ENCODE data around the gene ARMH4. TPM values are rescaled to one million over a fixed set of nuclear protein-coding genes. Genes with fewer than 3 reads are reported as not detected.

Gene ARMH4
- total and polyA plus RNA-seq, 4 donors: 0.38 to 3.2 (median 0.54) TPM

DNA sequence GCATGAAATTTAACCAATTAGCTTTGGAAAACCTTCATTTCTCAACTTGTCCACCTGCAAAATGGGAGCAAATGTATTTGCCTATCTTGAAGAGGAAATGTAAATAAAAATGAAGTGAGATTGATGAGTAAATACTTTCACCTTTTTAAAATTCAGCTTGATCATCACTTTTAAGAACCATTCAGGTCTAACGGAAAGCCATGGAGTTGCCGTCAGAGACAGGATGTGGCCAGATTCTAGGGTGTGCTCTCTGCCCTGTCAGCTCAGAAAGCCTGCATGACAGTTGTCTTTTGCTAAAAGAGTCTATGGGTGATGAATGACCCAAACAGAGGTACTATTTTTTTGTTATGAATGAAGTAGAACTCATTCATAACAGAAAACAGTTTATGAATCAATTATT lies 181.8 kb downstream of the ARMH4 start (continued):
- no peak for TF ChIP-seq JUND (IDR thresholded peaks at IDR 0.05)
- no peak for TF ChIP-seq HNF4G (IDR thresholded peaks at IDR 0.05)
- TF ChIP-seq GABPA (IDR thresholded peaks at IDR 0.05 in 1 of 2, conservative IDR thresholded peaks at IDR 0.05 in 1 of 2): no peak

DNA sequence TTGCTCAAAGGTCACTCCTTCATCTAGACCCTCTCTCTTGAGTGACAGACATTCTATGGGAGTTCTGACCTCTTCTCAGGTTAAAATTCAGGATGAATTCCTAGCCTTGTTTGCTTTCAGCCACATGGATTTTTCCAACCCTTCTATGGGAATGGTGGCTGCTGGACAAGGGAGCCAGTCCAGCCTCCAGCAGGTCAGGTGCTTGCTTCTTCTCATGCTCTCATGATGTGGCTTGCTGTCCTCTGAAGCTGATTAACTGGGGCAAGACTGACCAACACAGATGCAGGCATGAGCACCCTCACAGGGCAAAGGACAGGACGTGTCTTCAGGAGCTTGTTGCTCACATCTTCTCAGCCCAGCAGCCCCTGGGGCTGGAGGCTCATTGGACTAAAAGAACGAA lies 188.9 kb downstream of the ARMH4 start:
- Histone ChIP-seq H3K27me3 (ENCODE audit: control insufficient read depth in 4 of 4, insufficient read depth in 4 of 4, low read length in 3 of 4) (no peaks in the 10 kb centered on the region), H3K4me1 (ENCODE audit: control insufficient read depth in 4 of 4, insufficient read depth in 4 of 4, low read length in 3 of 4) (no peaks in the 10 kb centered on the region), H3K4me3 (ENCODE audit: low read depth in 1 of 3, low read length in 3 of 3) (no peak overlapping the region), H3K36me3 (ENCODE audit: control insufficient read depth in 4 of 4, insufficient read depth in 3 of 4, low read depth in 1 of 4, low read length in 3 of 4) (no peaks in the 10 kb centered on the region), H3K9me3 (ENCODE audit: control insufficient read depth in 4 of 4, low read length in 3 of 4) (no peaks in the 10 kb centered on the region), H3K27ac (ENCODE audit: low read depth in 1 of 2, low read length in 2 of 2) (no peak overlapping the region), H3K9ac (ENCODE audit: low read depth in 1 of 2, low read length in 2 of 2) (no peak overlapping the region)
- DNase-seq (ENCODE audit: low spot score): no peak
- 50% methylated on average over 2 of the region's 2 CpGs for WGBS
- TF ChIP-seq, protein P1, sequence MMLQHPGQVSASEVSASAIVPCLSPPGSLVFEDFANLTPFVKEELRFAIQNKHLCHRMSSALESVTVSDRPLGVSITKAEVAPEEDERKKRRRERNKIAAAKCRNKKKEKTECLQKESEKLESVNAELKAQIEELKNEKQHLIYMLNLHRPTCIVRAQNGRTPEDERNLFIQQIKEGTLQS (IDR thresholded peaks at IDR 0.05): no peak
- TF ChIP-seq, protein P2, sequence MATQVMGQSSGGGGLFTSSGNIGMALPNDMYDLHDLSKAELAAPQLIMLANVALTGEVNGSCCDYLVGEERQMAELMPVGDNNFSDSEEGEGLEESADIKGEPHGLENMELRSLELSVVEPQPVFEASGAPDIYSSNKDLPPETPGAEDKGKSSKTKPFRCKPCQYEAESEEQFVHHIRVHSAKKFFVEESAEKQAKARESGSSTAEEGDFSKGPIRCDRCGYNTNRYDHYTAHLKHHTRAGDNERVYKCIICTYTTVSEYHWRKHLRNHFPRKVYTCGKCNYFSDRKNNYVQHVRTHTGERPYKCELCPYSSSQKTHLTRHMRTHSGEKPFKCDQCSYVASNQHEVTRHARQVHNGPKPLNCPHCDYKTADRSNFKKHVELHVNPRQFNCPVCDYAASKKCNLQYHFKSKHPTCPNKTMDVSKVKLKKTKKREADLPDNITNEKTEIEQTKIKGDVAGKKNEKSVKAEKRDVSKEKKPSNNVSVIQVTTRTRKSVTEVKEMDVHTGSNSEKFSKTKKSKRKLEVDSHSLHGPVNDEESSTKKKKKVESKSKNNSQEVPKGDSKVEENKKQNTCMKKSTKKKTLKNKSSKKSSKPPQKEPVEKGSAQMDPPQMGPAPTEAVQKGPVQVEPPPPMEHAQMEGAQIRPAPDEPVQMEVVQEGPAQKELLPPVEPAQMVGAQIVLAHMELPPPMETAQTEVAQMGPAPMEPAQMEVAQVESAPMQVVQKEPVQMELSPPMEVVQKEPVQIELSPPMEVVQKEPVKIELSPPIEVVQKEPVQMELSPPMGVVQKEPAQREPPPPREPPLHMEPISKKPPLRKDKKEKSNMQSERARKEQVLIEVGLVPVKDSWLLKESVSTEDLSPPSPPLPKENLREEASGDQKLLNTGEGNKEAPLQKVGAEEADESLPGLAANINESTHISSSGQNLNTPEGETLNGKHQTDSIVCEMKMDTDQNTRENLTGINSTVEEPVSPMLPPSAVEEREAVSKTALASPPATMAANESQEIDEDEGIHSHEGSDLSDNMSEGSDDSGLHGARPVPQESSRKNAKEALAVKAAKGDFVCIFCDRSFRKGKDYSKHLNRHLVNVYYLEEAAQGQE (IDR thresholded peaks at IDR 0.05): no peak
- TF ChIP-seq, protein P3, sequence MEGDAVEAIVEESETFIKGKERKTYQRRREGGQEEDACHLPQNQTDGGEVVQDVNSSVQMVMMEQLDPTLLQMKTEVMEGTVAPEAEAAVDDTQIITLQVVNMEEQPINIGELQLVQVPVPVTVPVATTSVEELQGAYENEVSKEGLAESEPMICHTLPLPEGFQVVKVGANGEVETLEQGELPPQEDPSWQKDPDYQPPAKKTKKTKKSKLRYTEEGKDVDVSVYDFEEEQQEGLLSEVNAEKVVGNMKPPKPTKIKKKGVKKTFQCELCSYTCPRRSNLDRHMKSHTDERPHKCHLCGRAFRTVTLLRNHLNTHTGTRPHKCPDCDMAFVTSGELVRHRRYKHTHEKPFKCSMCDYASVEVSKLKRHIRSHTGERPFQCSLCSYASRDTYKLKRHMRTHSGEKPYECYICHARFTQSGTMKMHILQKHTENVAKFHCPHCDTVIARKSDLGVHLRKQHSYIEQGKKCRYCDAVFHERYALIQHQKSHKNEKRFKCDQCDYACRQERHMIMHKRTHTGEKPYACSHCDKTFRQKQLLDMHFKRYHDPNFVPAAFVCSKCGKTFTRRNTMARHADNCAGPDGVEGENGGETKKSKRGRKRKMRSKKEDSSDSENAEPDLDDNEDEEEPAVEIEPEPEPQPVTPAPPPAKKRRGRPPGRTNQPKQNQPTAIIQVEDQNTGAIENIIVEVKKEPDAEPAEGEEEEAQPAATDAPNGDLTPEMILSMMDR (IDR thresholded peaks at IDR 0.05; ENCODE audit: low read depth, low read length, missing input control): no peak
- TF ChIP-seq NR2F2 (IDR thresholded peaks at IDR 0.05): no peak
- TF ChIP-seq, protein P4, sequence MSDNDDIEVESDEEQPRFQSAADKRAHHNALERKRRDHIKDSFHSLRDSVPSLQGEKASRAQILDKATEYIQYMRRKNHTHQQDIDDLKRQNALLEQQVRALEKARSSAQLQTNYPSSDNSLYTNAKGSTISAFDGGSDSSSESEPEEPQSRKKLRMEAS (IDR thresholded peaks at IDR 0.05): no peak

DNA sequence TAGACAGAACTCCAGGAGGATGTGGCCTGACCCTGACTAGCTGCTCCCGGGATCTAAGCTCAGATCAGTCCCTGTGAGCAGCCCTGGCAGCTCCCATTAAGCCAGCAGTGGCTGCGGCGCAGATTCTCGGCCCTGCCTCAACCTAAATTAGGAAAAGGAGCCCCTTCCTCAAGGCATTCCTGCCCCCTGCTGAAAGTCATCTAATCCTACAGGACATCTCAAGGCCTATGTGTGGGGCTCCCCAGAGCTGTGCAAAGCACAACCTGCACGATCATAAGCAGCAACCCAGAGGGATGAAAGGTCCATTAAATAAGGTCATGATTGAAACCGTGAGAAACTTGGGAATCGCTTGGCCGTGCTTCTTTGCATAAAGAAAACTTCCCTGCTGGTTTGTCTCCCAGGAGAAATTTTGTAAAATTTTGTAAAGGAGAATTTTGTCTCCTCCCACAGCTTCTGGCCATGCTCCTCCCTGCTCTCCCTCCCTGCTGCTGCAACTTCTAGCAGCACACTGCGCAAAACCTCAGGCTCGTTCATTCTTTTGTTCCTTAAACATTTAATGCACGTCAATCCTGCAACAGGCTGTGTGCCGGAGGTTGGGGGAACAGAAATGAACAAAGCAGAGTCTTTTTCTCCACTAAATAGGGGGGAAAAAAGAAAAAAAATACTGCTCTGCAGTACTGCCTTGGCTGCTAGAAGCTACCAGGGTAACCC lies 189.5 kb downstream of the ARMH4 start:
- WGBS: 30% methylated on average over 12 of the region's 12 CpGs
- Histone ChIP-seq H3K9me3 (ENCODE audit: control insufficient read depth in 4 of 4, low read length in 3 of 4) (no peaks in the 10 kb centered on the region), H3K27me3 (ENCODE audit: control insufficient read depth in 4 of 4, insufficient read depth in 4 of 4, low read length in 3 of 4) (no peaks in the 10 kb centered on the region), H3K9ac (ENCODE audit: low read depth in 1 of 2, low read length in 2 of 2) (no peak overlapping the region), H3K36me3 (ENCODE audit: control insufficient read depth in 4 of 4, insufficient read depth in 3 of 4, low read depth in 1 of 4, low read length in 3 of 4) (no peaks in the 10 kb centered on the region), H3K4me3 (ENCODE audit: low read depth in 1 of 3, low read length in 3 of 3) (no peak overlapping the region), H3K4me1 (ENCODE audit: control insufficient read depth in 4 of 4, insufficient read depth in 4 of 4, low read length in 3 of 4) (no peaks in the 10 kb centered on the region), H3K27ac (ENCODE audit: low read depth in 1 of 2, low read length in 2 of 2) (no peak overlapping the region)
- no peak for DNase-seq (ENCODE audit: low spot score)
- TF ChIP-seq, protein P5, sequence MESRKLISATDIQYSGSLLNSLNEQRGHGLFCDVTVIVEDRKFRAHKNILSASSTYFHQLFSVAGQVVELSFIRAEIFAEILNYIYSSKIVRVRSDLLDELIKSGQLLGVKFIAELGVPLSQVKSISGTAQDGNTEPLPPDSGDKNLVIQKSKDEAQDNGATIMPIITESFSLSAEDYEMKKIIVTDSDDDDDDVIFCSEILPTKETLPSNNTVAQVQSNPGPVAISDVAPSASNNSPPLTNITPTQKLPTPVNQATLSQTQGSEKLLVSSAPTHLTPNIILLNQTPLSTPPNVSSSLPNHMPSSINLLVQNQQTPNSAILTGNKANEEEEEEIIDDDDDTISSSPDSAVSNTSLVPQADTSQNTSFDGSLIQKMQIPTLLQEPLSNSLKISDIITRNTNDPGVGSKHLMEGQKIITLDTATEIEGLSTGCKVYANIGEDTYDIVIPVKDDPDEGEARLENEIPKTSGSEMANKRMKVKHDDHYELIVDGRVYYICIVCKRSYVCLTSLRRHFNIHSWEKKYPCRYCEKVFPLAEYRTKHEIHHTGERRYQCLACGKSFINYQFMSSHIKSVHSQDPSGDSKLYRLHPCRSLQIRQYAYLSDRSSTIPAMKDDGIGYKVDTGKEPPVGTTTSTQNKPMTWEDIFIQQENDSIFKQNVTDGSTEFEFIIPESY (IDR thresholded peaks at IDR 0.05): no peak
- TF ChIP-seq, protein P2 (IDR thresholded peaks at IDR 0.05): no peak
- TF ChIP-seq HNF4G (IDR thresholded peaks at IDR 0.05) (no peak), FOXA2 (IDR thresholded peaks at IDR 0.05) (no peak), EGR1 (IDR thresholded peaks at IDR 0.05; ENCODE audit: low read depth in 2 of 2) (no peak), TAF1 (conservative IDR thresholded peaks at IDR 0.05) (no peak), RAD21 (IDR thresholded peaks at IDR 0.05) (no peak)

Data from liver (tissue), 9 donors.